GM12878 (cell line): ENCODE measurements around the gene SLC8B1.

Experiments used
- CHD2 ChIP-seq: IDR thresholded peaks from 2 replicates; pipeline ENCODE4 v1.6.1; 2011; ENCODE audit warnings: low read depth, low read length, improper control_type of control experiment, borderline replicate concordance
- CTCF ChIP-seq, 3 experiments: IDR thresholded peaks in 2 of 3; conservative IDR thresholded peaks in 1 of 3; 2 replicates each; pipeline ENCODE4 v1.5.1; 2011; ENCODE audit warnings: low read depth in 3 of 3, low read length in 3 of 3, mild to moderate bottlenecking in 3 of 3, control low read depth in 2 of 3, moderate library complexity in 2 of 3, inconsistent platforms in 1 of 3, mixed read lengths in 1 of 3; ENCODE audit not compliant: control insufficient read depth in 2 of 3, insufficient read depth in 1 of 3; ENCODE audit errors: extremely low read depth in 1 of 3
- E4F1 ChIP-seq: fragments of 450-650 bp; IDR thresholded peaks from 2 replicates; pipeline ENCODE4 v1.6.1; 2018; ENCODE audit warnings: borderline replicate concordance, mild to moderate bottlenecking; ENCODE audit not compliant: partially characterized antibody
- JUND ChIP-seq: IDR thresholded peaks from 2 replicates; pipeline ENCODE4 v1.6.1; 2012; ENCODE audit warnings: low read depth, mild to moderate bottlenecking, low read length, improper control_type of control experiment, moderate library complexity

GRCh38 chr12:113373440-113373839, 38.5 kb upstream of the SLC8B1 start:
- TF ChIP-seq CTCF (IDR thresholded peaks at IDR 0.05 in 2 of 3, conservative IDR thresholded peaks at IDR 0.05 in 1 of 3; ENCODE audit: control insufficient read depth in 2 of 3, extremely low read depth in 1 of 3, insufficient read depth in 1 of 3, low read depth in 3 of 3, low read length in 3 of 3) (no peak), CHD2 (no peak), JUND (no peak), E4F1 (no peak)
